ENCODE data around the gene TMEM200B.
A peak's percentile ranks its signal among the peaks of the same experiment; 100 is the strongest.
"Not testable (repeated sequence)": the region's sequence is repeated elsewhere in the genome, so short reads cannot be mapped to it uniquely, and the experiment has no call there.

The TMEM200B gene

DNA sequence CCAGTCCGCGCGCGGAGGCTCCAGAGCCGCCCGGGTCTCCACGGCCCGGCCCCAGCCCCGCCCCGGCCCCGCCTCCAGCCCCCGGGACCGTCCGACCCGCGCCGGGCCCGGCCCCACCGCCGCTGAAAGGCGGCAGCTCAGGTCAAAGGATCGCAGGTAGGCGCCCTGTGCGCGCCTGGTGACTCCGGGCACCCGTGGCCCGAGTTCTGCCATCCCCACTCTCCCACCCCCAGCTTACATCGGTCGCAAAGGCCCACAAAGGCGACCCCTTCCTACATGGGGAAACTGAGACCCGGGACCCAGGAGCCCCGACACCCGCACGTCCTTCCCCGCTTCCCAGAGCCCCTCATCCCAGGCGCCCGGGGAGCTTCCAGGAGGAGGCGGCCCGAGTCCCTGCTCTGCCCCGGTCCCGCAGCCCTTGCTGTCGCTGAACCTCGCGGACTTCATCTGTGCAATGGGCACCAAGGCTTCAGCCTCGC lies at the start of gene TMEM200B:
Gene TMEM200B, minus strand, starts transcription at position 17 of the 479 bp plus-strand sequence. CDS start 2,075 bp downstream, outside the sequence.
- no peak for DNase-seq

GRCh38 chr1:29172415-29172939 lies 48.8 kb upstream of the TMEM200B start:
- DNase-seq, result no peak

DNA sequence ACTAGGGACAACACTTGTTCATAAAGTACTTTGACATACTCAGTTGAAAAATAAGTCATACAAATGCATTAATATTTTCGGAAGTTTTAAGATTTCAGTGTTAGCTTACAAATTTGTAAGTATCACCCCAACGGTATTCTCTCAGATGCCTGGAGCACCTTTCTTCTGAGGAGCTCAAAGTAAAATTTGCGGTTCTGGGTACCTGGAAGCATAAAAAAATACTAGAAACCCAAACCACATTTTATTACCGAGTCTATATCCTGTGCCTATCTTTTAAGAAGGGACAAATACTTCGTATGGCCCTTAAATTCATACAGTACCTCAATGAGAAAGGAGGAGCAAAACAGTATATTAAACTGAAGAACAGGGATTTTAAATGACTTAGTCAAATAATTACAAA lies 47.8 kb upstream of the TMEM200B start:
- DNase-seq, result no peak

GRCh38 chr1:29171089-29171488 lies 47.4 kb upstream of the TMEM200B start:
- no peak for DNase-seq

DNA sequence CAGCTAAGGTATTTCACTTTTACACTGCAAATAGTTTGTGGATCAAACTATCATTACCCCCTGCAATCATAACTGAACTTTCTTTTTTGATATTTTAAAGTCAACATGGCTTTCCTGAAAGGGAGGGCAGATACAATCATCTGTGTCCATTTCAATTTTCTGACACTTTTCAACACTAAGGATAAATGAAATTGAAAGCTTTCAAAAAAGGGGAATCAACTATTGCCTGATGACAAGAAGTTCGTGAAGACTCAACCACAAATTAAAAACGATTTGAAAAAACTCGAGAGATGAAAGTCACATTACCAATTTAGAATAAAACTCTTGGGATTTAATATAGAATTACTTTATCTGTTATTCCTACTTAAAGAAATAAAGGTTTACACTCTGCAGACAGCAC lies 46.3 kb upstream of the TMEM200B start:
- no peak for DNase-seq

- no peak for DNase-seq
Measured at GRCh38 chr1:29167904-29168303, 44.2 kb upstream of the TMEM200B start.

- no peak for DNase-seq
Measured at GRCh38 chr1:29166291-29166878, 42.7 kb upstream of the TMEM200B start.

DNA sequence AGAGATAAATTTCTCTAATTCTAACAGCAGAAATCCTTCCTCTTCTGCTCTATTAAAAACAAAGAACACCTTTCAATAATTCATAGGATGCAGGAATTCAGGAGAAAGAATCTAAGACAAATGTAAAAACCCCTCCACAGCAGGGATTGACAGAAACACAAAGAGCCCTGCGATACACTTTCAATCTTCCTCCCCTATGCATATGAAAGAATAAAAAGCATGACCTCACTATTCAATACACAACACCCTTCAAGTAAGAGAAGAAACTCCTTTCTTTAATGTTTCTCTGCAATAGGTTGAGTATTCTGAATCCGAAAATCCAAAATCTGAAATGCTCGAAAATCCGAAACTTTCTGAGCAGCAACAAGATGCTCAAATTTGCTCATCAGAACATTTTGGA lies 40.9 kb upstream of the TMEM200B start:
- no peak for DNase-seq

- DNase-seq, result no peak
Measured at GRCh38 chr1:29162476-29163138, 38.9 kb upstream of the TMEM200B start.

DNA sequence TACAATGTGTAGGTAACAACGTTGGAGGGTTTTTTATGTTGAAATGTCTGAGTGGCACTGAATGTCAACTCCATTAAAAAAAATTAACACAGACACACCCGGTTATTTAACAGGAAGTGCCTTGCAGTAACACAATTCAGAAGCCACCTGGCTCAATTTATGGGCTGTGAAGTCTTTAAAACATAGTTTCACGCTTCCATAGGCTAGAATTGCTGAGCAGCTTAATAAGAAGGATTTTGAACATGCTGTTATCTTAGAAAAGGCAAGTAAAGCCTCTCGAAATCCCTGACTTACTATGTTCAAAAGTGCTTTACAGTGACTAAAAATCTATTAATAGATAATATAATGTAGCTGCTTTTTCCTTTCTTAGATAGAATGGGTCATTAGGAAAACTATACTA lies 38.3 kb upstream of the TMEM200B start:
- DNase-seq, result no peak

DNA sequence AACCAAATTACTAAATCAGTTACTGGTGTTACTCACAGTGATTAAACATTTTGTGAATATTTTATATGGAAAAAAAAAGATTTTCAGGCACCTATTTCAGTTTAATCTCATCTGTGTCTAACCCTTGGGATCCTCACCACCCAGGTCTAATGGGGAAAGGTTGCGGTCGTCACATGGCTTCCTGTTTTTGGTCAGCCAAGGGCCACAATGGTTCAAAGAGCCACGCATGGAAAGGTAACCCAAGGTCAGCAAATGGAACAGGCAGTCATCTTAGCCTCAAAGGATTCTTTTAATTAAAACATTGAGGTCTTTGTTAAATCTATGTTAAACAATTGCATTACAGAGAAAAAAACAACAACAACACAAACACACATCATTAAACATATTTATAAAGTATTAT lies 36.1 kb upstream of the TMEM200B start:
- no peak for DNase-seq

DNA sequence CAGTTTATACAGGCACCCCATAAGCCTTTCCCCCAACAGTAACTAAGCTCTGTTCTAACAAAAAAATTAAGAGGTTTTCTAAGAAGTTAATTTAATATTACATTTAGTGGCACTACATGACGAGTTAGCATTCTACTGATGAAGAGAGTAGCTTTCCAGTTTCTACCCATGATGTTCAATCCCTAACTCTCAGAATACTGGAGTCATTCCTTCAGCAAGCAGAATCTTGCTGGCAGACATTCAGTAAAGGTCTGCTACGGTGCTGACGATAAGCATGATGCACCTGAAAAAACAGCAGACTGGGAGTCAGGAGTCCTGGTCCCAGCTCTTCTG lies 33.5 kb upstream of the TMEM200B start:
- no peak for DNase-seq

GRCh38 chr1:29156543-29157268 lies 33.0 kb upstream of the TMEM200B start:
- DNase-seq, result peak; percentile 88

DNA sequence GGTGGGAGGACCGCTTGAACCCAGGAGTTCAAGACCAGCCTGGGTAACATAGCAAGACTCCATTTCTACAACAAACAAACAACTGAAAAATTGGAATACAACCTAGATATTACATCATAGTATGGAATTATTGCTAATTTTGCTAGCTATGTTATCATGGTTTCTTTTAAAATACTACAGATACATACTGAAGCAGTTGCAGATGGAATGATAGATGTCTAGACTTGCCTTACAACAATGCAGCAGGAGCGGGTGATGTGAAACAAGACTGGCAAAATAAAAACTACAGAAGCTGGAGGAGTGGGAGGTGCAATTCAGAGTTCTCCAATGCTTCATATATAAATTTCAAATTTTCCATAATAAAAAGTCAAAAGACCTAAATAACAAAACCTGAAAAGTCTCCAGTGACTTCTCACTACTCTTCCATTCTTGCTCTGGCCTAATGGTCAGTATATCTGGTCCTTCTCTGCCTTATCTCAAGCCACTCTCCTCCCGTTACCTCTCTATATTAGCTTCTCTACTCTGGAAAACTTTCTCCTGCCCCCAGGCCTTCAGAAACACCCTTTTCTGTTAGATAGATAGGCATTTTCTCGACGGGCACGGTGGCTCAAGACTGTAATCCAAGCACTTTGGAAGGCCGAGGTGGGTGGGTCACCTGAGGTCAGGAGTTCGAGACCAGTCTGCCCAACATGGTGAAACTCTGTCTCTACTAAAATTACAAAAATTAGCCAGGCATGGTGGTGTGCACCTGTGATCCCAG lies 28.5 kb upstream of the TMEM200B start:
- no peak for DNase-seq

DNA sequence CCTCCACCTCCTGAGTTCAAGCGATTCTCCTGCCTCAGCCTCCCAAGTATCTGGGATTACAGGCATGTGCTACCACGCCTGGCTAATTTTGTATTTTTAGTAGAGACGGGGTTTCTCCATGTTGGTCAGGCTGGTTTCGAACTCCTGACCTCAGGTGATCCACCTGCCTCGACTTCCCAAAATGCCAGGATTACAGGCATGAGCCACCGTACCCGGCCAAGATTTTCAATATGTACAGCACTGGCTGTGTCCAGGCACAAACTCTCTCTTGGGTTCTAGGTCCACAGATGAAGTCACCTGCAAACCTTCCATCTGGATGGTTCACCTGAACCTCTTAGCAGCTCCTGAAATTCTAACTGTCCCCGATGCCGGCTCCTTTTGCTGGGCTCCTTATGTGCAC lies 26.6 kb upstream of the TMEM200B start:
- not testable (repeated sequence) for DNase-seq

GRCh38 chr1:29148656-29149491 lies 25.2 kb upstream of the TMEM200B start:
- DNase-seq, result no peak

- DNase-seq, result no peak
Measured at GRCh38 chr1:29145739-29146437, 22.2 kb upstream of the TMEM200B start.

GRCh38 chr1:29144178-29144577 lies 20.5 kb upstream of the TMEM200B start:
- no peak for DNase-seq

DNA sequence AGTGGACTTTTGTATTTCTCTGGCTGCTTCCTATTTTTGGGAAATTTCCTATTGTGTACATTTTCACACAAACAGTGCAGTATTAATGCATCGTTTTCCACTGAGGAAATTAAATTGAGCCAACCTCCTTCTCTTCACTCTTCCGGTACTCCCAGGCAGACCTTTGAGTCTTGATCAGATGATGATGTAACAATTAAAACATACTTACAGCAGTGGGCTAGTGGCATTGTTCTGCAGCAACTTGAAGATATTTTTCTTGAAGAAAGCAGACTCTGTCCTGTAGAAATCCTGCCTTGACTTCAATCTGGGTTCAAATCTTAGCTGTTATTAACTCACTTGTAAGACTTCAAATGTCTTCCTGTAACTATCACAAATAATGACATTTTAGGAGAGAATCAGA lies 19.0 kb upstream of the TMEM200B start:
- no peak for DNase-seq

GRCh38 chr1:29136391-29136915 lies 12.8 kb upstream of the TMEM200B start:
- DNase-seq, result no peak

- DNase-seq, result no peak
Measured at GRCh38 chr1:29134695-29135028, 11.0 kb upstream of the TMEM200B start.
